Uterus (tissue), 4 donors: ENCODE data around the gene SENP6. TPM values are rescaled to one million over a fixed set of nuclear protein-coding genes. Genes with fewer than 3 reads are reported as not detected.

ENCODE experiments used
- DNase-seq, 2 donors: peaks; one replicate each; pipeline ENCODE4 v3.0.0-alpha.2; 2019 to 2020
- H3K27ac ChIP-seq, 2 donors: fragments of 200-600 bp; sonication (generic); 1 replicate in 1 of 2; 2 replicates in 1 of 2; pipeline ENCODE4 v1.5.1; 2016 to 2018
- H3K27me3 ChIP-seq, 2 donors: fragments of 200-600 bp; sonication (generic); one replicate each; pipeline ENCODE4 v1.5.1; 2018 to 2019; ENCODE audit warnings: control low read depth in 1 of 2
- H3K36me3 ChIP-seq, 2 donors: fragments of 200-600 bp; sonication (generic); one replicate each; pipeline ENCODE4 v1.5.1; 2019; ENCODE audit warnings: control low read depth in 1 of 2
- H3K4me1 ChIP-seq, 2 donors: fragments of 200-600 bp; sonication (generic); one replicate each; pipeline ENCODE4 v1.5.1; 2018 to 2019; ENCODE audit warnings: control low read depth in 1 of 2
- H3K4me3 ChIP-seq, 2 donors: fragments of 200-600 bp; sonication (generic); 1 replicate in 1 of 2; 2 replicates in 1 of 2; pipeline ENCODE4 v1.5.1; 2018 to 2019; ENCODE audit warnings: mild to moderate bottlenecking in 1 of 2
- H3K9me3 ChIP-seq, 2 donors: fragments of 200-600 bp; sonication (generic); one replicate each; pipeline ENCODE4 v1.5.1; 2019; ENCODE audit warnings: control low read depth in 1 of 2
- POLR2A ChIP-seq, 2 donors: fragments of 450-650 bp; IDR thresholded peaks; one replicate each; pipeline ENCODE4 v1.6.1; 2016; ENCODE audit warnings: antibody characterized with exemption in 2 of 2, mild to moderate bottlenecking in 1 of 2, moderate library complexity in 1 of 2
- intact Hi-C: fragments of 100-400 bp; cut with DNase I; formaldehyde crosslinking; loops from one replicate; pipeline ENCODE4 v1.15.1; 2023; ENCODE audit warnings: low total_unique reads
- total RNA-seq, 4 donors: library from RNA; depleted of rRNA in 3 of 4; stranded (reverse); fragments of >200 nt in 3 of 4; gene quantifications; one replicate each; pipeline versions ENCODE4 v1.1.0 to v1.2.4, GENCODE V29; 2014 to 2023
- TF ChIP-seq, protein P1 (sequence below), 4 experiments: fragments of 200-600 bp in 2 of 4; fragments of 450-650 bp in 2 of 4; sonication (generic) in 2 of 4; IDR thresholded peaks; one replicate each; pipeline ENCODE4 v1.5.1; 2016 to 2019; ENCODE audit warnings: antibody characterized with exemption in 4 of 4, mild to moderate bottlenecking in 2 of 4, moderate library complexity in 1 of 4
- donor health status: DM: yes; HTN: yes; CAD: no.

SENP6 gene, protein sequence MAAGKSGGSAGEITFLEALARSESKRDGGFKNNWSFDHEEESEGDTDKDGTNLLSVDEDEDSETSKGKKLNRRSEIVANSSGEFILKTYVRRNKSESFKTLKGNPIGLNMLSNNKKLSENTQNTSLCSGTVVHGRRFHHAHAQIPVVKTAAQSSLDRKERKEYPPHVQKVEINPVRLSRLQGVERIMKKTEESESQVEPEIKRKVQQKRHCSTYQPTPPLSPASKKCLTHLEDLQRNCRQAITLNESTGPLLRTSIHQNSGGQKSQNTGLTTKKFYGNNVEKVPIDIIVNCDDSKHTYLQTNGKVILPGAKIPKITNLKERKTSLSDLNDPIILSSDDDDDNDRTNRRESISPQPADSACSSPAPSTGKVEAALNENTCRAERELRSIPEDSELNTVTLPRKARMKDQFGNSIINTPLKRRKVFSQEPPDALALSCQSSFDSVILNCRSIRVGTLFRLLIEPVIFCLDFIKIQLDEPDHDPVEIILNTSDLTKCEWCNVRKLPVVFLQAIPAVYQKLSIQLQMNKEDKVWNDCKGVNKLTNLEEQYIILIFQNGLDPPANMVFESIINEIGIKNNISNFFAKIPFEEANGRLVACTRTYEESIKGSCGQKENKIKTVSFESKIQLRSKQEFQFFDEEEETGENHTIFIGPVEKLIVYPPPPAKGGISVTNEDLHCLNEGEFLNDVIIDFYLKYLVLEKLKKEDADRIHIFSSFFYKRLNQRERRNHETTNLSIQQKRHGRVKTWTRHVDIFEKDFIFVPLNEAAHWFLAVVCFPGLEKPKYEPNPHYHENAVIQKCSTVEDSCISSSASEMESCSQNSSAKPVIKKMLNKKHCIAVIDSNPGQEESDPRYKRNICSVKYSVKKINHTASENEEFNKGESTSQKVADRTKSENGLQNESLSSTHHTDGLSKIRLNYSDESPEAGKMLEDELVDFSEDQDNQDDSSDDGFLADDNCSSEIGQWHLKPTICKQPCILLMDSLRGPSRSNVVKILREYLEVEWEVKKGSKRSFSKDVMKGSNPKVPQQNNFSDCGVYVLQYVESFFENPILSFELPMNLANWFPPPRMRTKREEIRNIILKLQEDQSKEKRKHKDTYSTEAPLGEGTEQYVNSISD
- 100 to 1,000 TPM in 3 of 4 donors, 10 to 100 TPM in 1; 70.4 to 258 (median 205) TPM for total RNA-seq

DNA sequence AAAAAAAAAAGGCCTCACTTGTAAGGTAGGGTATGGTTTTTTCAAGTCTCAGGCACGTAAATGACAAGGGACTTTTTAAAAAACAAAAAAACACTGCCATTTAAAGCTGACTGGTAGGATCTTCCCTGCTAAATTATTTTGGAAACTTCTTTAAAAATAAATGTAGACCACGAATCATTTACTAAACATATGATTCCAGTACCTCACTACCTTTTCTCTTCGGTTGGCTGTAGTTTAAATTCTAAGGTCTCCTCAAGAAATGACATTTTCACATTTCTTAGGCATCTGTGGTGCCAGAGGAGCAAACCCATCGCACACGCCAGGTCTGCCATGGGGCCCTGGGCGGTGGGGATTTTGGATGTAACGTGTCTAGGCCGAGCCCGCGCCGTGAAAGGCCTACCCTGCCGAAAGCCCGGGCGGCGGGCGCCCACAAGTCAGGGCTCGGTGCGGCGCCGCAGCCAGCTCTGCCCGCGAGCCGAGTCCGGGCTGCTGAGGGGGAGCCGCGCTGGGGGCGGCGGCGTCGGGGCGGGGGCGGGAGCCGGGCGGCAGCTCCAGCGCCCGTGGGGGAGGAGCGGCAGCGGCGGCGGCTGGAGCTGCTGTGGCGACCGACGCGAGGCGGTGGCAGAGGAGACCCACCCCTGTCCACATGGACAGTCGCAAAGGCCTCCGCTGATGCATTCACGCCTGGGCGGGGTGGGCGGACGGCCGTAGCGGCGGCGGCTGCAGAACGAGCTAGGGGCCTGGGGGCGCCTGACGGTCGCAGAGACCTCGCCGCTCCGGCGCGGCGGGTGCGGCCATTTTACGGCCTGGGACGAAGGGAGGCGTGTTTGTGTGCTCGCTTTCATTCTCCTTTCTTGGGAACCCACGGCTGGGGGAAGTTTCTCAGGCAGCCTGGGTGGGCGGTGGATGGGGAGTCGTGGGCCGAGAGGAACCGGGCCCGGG is at the start of gene SENP6:
Gene SENP6 (plus strand): TSS at position 577 of the 942 bp plus-strand sequence. CDS start 645 bp downstream, outside the sequence.
- peak within 1 kb of the TSS; percentile 99 for H3K27ac ChIP-seq
- H3K9me3 ChIP-seq, result no peaks in the 10 kb centered on the region
- no peaks in the 10 kb centered on the region for H3K4me1 ChIP-seq
- peak within 1 kb of the TSS; percentile 81 to 86 for H3K4me3 ChIP-seq
- intact Hi-C loops, result no loop called here
- no peaks in the 10 kb centered on the region for H3K27me3 ChIP-seq
- no peaks in the 10 kb centered on the region for H3K36me3 ChIP-seq
- DNase-seq, result peak; percentile 66 to 78
- TF ChIP-seq POLR2A (IDR thresholded peaks at IDR 0.05), result peak; percentile 72 to 86
- TF ChIP-seq, protein P1, sequence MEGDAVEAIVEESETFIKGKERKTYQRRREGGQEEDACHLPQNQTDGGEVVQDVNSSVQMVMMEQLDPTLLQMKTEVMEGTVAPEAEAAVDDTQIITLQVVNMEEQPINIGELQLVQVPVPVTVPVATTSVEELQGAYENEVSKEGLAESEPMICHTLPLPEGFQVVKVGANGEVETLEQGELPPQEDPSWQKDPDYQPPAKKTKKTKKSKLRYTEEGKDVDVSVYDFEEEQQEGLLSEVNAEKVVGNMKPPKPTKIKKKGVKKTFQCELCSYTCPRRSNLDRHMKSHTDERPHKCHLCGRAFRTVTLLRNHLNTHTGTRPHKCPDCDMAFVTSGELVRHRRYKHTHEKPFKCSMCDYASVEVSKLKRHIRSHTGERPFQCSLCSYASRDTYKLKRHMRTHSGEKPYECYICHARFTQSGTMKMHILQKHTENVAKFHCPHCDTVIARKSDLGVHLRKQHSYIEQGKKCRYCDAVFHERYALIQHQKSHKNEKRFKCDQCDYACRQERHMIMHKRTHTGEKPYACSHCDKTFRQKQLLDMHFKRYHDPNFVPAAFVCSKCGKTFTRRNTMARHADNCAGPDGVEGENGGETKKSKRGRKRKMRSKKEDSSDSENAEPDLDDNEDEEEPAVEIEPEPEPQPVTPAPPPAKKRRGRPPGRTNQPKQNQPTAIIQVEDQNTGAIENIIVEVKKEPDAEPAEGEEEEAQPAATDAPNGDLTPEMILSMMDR (IDR thresholded peaks at IDR 0.05), result peak in 1 of 4 experiments; percentile 6

DNA sequence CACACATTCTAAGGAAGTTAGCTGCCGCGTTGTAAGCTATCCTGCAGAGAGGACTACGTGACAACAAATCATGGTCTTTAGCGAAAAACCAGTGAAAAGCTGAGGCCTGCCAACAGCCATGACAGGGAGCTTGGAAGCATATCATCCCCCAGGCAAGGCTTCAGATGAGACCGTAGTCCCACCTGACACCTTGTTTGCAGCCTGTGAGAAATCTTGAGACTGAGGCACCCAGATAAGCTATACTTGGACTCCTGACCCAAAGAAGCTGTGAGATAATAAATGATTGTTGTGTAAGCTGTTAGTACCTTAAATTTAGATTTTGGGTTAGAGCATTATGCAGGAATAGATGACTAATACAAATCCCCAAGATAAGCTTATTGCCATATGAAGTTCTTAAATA is 45.4 kb upstream of the SENP6 start:
- no peak overlapping the region for H3K27ac ChIP-seq
- DNase-seq, result no peak
- no peak overlapping the region for H3K4me3 ChIP-seq
- H3K36me3 ChIP-seq, result no peaks in the 10 kb centered on the region
- TF ChIP-seq, protein P1 (IDR thresholded peaks at IDR 0.05), result no peak
- no peak for TF ChIP-seq POLR2A (IDR thresholded peaks at IDR 0.05)
- no peaks in the 10 kb centered on the region for H3K27me3 ChIP-seq
- H3K4me1 ChIP-seq, result no peaks in the 10 kb centered on the region
- H3K9me3 ChIP-seq, result no peaks in the 10 kb centered on the region
- intact Hi-C loops, result no loop called here

DNA sequence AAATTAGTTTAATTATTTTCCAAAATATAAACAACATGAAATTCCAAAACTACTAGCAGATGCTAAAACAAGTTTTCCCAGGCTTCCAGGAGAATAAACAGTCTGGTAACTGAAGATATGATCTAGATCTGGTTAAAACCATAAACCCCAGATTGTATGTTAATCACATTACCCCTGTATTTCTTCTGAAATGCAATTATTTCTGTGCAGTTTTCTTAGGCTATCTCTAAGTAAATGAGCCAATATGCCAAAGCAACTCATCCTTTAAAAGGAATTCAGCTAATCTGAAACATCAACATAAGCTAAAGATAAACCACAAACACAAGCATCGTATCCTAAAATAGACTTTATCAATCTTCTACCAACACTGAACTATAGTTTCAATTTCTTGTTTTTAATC is 44.6 kb upstream of the SENP6 start:
- H3K27ac ChIP-seq, result no peak overlapping the region
- H3K36me3 ChIP-seq, result no peaks in the 10 kb centered on the region
- H3K4me3 ChIP-seq, result no peak overlapping the region
- no peaks in the 10 kb centered on the region for H3K4me1 ChIP-seq
- no peak for DNase-seq
- intact Hi-C loops, result no loop called here
- H3K27me3 ChIP-seq, result no peaks in the 10 kb centered on the region
- TF ChIP-seq, protein P1 (IDR thresholded peaks at IDR 0.05), result no peak
- no peak for TF ChIP-seq POLR2A (IDR thresholded peaks at IDR 0.05)
- H3K9me3 ChIP-seq, result no peaks in the 10 kb centered on the region

DNA sequence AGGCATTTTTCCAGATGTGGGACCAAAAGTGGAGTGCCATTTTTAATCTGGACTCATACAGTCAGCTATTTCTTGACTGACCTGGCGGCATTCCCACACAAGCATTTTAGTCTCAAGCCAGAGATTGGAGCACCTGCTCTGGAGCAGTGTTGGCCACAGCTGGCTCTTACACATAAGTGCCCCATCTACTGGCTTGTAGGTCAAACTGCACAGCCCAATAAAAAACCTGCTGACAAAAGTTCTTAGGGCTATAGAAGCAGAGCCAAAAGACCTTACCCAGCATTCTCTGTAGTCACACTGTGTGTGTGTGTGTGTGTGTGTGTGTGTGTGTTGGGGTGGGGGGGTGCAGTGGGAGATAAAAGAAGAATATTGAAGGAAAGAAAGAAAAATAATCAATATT is 38.6 kb upstream of the SENP6 start:
- Histone ChIP-seq H3K4me3 (no peak overlapping the region), H3K36me3 (no peaks in the 10 kb centered on the region), H3K27ac (no peak overlapping the region), H3K9me3 (no peaks in the 10 kb centered on the region), H3K27me3 (no peaks in the 10 kb centered on the region), H3K4me1 (no peaks in the 10 kb centered on the region)
- DNase-seq, result no peak
- intact Hi-C loops, result no loop called here
- TF ChIP-seq POLR2A (IDR thresholded peaks at IDR 0.05), result no peak
- TF ChIP-seq, protein P1 (IDR thresholded peaks at IDR 0.05), result no peak
